Activated CD4-positive, alpha-beta T cell treated with anti-CD3 and anti-CD28 coated beads, Interleukin-10, Interleukin-2, amounts not matched to agents 100 ng/mL and 50 ng/mL, durations not matched to agents 16 hours and 8 hours (primary cell): Measurements from ENCODE around the gene LYRM4.

ENCODE experiments used
- DNase-seq: peaks from one replicate; pipeline ENCODE4 v3.0.0-alpha.2; 2020

Gene LYRM4

DNA sequence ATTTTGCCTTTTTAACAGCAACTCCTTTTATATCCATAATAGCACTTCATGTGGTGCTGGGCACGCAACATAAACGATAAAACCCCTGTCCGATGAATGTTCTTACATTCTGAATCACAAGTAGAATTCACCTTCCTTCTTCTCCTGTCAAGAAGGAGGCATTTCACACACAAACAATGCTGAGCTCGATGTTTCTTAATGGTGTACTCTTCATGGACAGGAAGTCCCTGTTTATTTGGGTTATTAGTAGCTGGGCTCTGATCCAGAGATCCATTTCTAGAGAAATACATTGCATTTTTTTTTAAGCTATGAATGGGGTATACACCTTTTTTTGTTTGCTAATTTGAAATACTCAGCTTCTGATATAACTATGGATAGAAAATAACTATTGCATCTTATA, 93.2 kb downstream of the LYRM4 start:
- DNase-seq: no peak

- no peak for DNase-seq
These were observed 96.7 kb downstream of the LYRM4 start for GRCh38 chr6:5164092-5164491.

- no peak for DNase-seq
These were observed 97.5 kb downstream of the LYRM4 start for GRCh38 chr6:5163247-5163646.

- DNase-seq: no peak
These were observed 98.4 kb downstream of the LYRM4 start for GRCh38 chr6:5162355-5162754.

GRCh38 chr6:5160206-5160605, 100.5 kb downstream of the LYRM4 start:
- DNase-seq: no peak

DNA sequence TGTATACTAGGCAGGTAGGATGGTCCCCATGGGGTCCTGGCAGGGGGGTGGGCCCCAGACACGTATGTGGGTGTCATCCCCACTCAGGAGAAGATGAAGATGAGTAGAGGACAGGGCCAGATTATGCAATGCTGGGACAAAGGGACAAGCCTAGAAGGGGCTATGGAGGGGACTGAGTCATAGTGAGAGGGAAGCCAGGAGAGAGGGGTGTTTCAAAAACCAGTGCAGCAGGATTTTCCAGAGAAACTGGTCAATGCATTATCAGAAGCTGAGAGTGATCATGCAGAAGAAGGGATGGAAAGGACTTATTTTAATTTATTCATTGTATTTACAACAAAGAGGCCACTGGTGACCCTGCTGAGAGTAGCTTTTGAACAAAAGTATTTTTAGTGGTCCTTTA, 101.6 kb downstream of the LYRM4 start:
- DNase-seq: no peak

DNA sequence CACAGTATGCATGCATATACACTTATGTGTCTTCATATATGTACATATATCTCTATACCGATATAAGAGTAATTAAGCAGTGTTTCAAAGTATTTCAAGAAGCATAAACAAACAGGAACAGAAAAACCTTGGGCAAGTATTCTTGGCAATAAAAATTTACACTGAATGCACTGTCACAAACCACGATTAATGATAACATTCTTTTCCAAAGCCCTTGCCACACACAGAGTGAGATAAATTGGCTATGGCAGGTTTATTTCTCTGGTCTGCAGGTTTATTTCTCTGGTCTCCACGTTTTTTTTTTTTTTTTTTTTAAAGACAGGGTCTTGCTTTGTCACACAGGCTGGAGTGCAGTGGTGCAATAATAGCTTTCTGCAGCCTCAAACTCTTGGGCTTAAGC, 102.6 kb downstream of the LYRM4 start:
- no peak for DNase-seq

- DNase-seq: no peak
These were observed 103.1 kb downstream of the LYRM4 start for GRCh38 chr6:5157621-5158138.

DNA sequence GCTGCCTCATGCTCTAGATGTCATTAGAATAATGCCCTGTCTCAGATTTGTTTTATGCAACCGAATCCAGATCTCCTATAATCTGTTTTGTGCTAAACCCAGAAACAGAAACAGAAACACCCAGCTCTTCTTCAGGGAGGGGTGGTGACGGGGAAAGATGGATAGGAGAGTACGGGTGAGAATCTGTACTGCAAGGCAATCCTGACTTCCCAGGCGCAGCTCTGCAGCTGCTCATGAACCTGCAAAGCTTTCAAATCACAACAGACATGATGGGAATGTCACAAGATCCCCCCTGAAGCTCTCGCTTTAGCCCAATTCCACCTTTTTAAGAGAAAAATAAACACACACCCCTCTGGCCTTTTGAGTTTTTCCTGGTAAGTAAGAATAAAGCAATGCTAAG, 104.1 kb downstream of the LYRM4 start:
- no peak for DNase-seq

GRCh38 chr6:5155906-5156305, 104.8 kb downstream of the LYRM4 start:
- DNase-seq: no peak

DNA sequence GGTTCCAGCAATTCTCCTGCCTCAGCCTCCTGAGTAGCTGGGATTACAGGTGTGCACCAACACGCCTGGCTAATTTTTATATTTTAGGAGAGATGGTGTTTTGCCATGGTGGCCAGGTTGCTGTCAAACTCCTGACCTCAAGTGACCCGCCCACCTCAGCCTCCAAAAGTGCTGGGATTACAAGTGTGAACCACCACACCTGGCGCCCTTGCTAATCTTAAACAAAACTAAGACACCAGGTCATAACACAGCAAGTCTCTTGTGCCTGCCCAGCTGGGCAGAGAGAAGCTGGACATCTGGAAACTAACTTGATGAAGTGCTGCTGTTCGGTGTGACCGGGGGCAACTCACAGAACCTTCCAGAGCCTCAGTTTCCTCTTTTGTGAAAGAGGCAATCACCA, 107.6 kb downstream of the LYRM4 start:
- DNase-seq: no peak

DNA sequence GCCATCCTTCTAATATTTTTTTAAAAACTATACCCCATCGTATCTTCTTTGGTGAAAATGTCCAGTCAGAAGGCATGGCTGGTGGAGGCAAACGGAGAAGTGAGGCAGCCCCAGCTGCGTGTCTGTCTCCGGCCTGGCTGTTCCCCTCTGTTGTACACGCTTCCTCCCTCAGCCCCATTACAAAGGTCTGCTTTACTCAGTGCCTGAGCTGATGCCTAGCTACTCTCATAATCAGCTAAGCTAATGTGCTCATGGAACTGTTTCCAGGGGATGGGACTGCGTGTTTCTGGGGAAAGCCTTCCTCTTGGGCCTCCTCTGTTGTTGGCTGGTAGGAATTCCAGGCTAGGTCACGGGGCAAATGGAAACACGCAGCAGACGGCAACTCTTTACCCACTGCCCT, 108.3 kb downstream of the LYRM4 start:
- DNase-seq: no peak

GRCh38 chr6:5151955-5152401, 108.8 kb downstream of the LYRM4 start:
- DNase-seq: no peak

DNA sequence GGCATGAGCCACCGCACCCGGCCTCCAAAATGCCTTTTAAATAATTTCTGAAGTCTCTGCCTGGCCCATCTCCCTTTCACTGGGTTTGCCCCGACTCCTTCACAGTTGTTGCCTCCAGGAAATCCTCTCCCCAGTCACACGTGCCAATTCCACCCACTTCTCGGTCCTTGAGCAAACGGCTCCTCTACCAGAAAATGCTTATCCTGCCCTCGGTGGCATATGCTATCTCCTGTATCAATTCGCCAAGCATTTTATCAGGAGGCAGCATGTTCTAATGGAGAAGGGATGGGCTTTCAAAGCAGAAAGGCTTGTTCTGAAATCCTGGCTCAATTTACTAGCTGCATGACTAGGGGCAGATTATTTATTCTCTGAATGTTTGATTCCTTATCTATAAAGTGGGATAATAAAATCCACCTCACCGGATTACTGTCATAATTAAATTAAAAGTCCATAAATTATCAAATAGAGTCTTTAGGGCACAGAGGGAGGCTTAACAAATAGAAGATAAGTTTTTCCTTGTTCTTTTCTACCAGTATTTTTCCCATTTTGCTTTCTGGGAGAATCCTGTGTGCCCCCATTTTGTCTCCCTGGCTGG, 109.3 kb downstream of the LYRM4 start:
- DNase-seq: no peak

GRCh38 chr6:5150551-5151075, 110.1 kb downstream of the LYRM4 start:
- no peak for DNase-seq

GRCh38 chr6:5149891-5150290, 110.9 kb downstream of the LYRM4 start:
- DNase-seq: no peak

DNA sequence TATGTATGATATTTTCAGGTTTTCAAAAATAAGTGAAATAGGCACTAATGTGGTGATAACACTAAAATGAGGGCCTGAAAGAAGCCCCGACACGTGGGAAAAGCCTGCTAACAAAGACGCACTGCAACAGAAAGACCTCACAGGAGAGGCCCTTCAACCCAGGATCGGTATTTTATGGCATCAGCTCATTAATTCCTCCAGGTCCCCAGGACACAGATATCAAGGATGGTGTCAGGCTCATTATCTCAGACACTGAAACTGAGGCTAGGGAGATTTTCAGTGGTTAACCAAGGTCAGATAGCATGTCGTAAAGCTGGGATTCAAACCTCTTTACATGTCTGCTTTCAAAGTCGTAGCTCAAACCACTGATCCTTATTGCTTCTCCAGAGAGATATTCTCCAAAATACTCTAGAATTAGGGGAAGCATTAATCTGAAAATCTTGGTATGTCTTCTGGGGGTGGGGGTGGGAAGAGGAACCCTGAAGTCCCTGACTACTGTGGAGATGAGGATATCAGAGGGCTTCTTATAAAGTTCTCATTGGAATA, 111.5 kb downstream of the LYRM4 start:
- DNase-seq: no peak

DNA sequence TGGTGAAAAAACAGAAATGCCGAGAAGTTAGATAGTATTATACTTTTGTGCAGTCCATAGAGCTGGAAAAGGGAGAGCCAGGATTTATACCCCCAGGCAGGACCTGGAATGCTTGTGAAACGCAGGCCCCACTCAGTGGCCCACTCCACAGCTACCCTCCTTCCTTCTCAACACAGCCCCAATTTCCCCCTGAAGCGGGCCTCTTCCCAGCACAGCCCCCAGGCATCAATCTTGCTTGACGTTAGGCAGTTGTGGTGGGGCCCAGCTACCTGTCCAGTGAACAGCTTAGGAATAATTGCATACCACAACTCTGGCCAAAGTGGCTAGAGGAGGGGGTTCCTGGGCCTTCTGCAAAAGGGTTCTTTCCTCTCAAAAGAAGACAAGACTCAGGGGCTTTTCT, 114.4 kb downstream of the LYRM4 start:
- no peak for DNase-seq

GRCh38 chr6:5143634-5144311, 117.0 kb downstream of the LYRM4 start:
- DNase-seq: peak; percentile 81

- no peak for DNase-seq
These were observed 117.8 kb downstream of the LYRM4 start for GRCh38 chr6:5142915-5143314.

DNA sequence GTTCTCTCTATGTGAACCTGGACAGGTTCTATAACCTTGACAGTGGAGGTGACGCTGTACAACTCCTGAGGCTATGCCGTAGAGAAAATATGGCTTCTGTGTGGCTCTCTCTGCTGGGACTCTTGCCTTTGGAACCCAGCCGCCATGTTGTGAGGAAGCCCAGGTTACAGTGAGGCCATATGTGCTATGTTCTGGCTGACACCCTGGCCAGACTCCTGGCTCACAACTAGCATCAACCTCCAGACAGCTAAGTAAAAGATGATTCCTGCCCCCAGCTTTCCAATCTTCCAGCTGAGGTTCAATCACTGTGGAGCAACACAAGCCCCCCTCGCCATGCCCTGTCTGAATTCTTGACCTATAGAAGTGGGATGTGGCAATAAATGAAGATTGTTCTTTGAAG, 118.6 kb downstream of the LYRM4 start:
- no peak for DNase-seq

DNA sequence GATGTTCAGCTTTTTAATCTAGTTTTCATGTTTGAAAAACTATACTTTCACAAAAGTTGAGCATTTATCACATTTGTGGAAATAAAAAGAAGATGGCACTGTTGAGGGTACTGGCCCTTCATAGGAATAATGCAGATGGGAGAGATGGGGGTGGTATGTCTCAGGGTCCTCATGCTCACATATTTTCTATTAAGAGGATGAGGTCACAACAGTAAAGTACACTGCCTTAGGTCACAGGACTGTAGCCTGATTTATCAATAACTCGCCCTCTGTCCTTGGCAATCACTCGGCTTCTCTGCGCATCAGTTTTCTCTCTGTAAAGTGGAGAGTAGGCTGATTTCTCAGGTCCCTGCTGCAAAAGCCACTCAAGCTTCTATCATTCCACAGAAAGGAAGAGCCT, 119.7 kb downstream of the LYRM4 start:
- DNase-seq: no peak

- DNase-seq: no peak
These were observed 120.7 kb downstream of the LYRM4 start for GRCh38 chr6:5139828-5140771.
